CD4-positive, alpha-beta T cell (primary cell): Measurements from ENCODE around the gene COPS8. TPM values are rescaled to one million over a fixed set of nuclear protein-coding genes. Genes with fewer than 3 reads are reported as not detected.

Source experiments
- ATAC-seq: fragments of 200-7000 bp; cut with Tn5 transposase; one replicate; pipeline ENCODE4 v1.10.0; 2022; ENCODE audit warnings: mild to moderate bottlenecking; ENCODE audit not compliant: poor library complexity
- CTCF ChIA-PET: fragments of 350-600 bp; sonication (Branson Sonifier 250); formaldehyde crosslinking; loops from one replicate; lab custom pipeline; 2021; ENCODE audit warnings: antibody characterized with exemption, inconsistent platforms; lab: Charles Lee
- POLR2A ChIA-PET: fragments of 350-600 bp; sonication (Branson Sonifier 250); formaldehyde crosslinking; loops from one replicate; lab custom pipeline; 2021; ENCODE audit warnings: antibody characterized with exemption, inconsistent platforms; lab: Charles Lee
- DNase-seq, 14 experiments: peaks; one replicate each; pipeline ENCODE4 v3.0.0-alpha.2; 2013 to 2020; ENCODE audit warnings: mixed read lengths in 2 of 14
- H3K27ac ChIP-seq, 2 donors: one replicate each; pipeline versions ENCODE4 v1.5.1 to v1.7.0; 2013; ENCODE audit warnings: low read length in 2 of 2, low read depth in 1 of 2, mild to moderate bottlenecking in 1 of 2
- H3K27me3 ChIP-seq, 2 experiments: 1 replicate in 1 of 2; 2 replicates in 1 of 2; pipeline versions ENCODE4 v1.6.1 to v1.7.0; 2013; ENCODE audit warnings: low read length in 2 of 2, control low read depth in 1 of 2, mild to moderate bottlenecking in 1 of 2, moderate library complexity in 1 of 2; ENCODE audit not compliant: insufficient read depth in 2 of 2, control insufficient read depth in 1 of 2
- H3K36me3 ChIP-seq: one replicate; pipeline ENCODE4 v1.6.1; 2013; ENCODE audit warnings: low read length, control low read depth; ENCODE audit not compliant: insufficient read depth
- H3K4me1 ChIP-seq: one replicate; pipeline ENCODE4 v1.6.1; 2013; ENCODE audit warnings: low read length, control low read depth; ENCODE audit not compliant: insufficient read depth
- H3K4me3 ChIP-seq: one replicate; pipeline ENCODE4 v1.5.1; 2013; ENCODE audit warnings: mild to moderate bottlenecking, low read length, moderate library complexity
- H3K9me3 ChIP-seq, 2 experiments: 1 replicate in 1 of 2; 2 replicates in 1 of 2; pipeline versions ENCODE4 v1.6.1 to v1.7.0; 2013; ENCODE audit warnings: low read length in 2 of 2, mild to moderate bottlenecking in 2 of 2, control low read depth in 1 of 2, moderate library complexity in 1 of 2; ENCODE audit not compliant: control insufficient read depth in 1 of 2, insufficient read depth in 1 of 2
- H3K27ac Mint-ChIP-seq: one replicate; pipeline ENCODE4 v1.8.0; 2020; ENCODE audit warnings: mixed read lengths
- H3K27me3 Mint-ChIP-seq: one replicate; pipeline ENCODE4 v1.8.0; 2021; ENCODE audit warnings: mixed read lengths
- H3K36me3 Mint-ChIP-seq: one replicate; pipeline ENCODE4 v1.8.0; 2021; ENCODE audit warnings: low read depth, mixed read lengths
- H3K4me1 Mint-ChIP-seq: one replicate; pipeline ENCODE4 v1.8.0; 2021; ENCODE audit warnings: low read depth, mixed read lengths
- H3K4me3 Mint-ChIP-seq: one replicate; pipeline ENCODE4 v1.8.0; 2020; ENCODE audit warnings: mild to moderate bottlenecking, mixed read lengths
- H3K9me3 Mint-ChIP-seq: one replicate; pipeline ENCODE4 v1.8.0; 2020; ENCODE audit warnings: mixed read lengths
- CTCF ChIP-seq: fragments of 200-600 bp; IDR thresholded peaks from one replicate; pipeline ENCODE4 v1.8.0; 2022; ENCODE audit warnings: antibody characterized with exemption, mild to moderate bottlenecking
- intact Hi-C, 2 experiments: fragments of 100-400 bp; cut with DNase I in 1 of 2; cut with micrococcal nuclease in 1 of 2; formaldehyde crosslinking; loops; one replicate each; pipeline versions ENCODE4 v1.15.1 to v1.9.0; 2023 to 2025; cut with DNase I, micrococcal nuclease
- total RNA-seq, 174 experiments: library from RNA in 2 of 174; stranded (reverse) in 2 of 174; gene quantifications; one replicate each; pipeline ENCODE4 v1.2.3 and lab custom pipeline; 2021 to 2026

Gene COPS8
- total RNA-seq, 2 experiments from 2014 or later = 47.9 to 51.7 TPM

DNA sequence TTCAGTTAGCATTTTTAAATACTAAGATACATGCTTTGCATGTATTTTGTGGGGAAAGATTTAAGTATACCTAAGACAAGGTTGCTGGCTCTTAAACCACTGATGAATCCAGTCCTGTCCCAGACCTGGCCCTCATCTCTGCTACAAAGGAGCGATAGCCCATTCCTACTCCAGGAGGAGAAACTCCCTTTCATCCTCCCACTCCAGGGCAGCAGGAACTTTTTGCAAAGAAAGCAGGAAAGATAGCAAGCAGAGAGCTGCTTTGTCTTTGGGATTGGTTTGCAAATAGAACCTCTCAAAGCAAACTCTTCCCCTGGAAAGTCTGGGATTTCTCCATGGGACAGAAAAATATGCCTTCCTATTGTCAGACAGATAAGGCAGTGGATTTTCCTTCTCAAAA lies 43.6 kb upstream of the COPS8 start:
- Mint-ChIP-seq H3K4me3 (no peak overlapping the region), H3K4me1 (no peaks in the 10 kb centered on the region), H3K27me3 (peaks cover 12% of the 10 kb centered on the region), H3K9me3 (peaks cover under 1% of the 10 kb centered on the region), H3K27ac (no peak overlapping the region), H3K36me3 (no peaks in the 10 kb centered on the region)
- ChIA-PET CTCF (no interaction called here), POLR2A (no interaction called here)
- H3K9me3 ChIP-seq = no peaks in the 10 kb centered on the region
- H3K4me1 ChIP-seq = no peaks in the 10 kb centered on the region
- H3K36me3 ChIP-seq = no peaks in the 10 kb centered on the region
- ATAC-seq (no peak), DNase-seq (no peak)
- intact Hi-C loops = no loop called here
- no peaks in the 10 kb centered on the region for H3K27me3 ChIP-seq
- no peak overlapping the region for H3K4me3 ChIP-seq
- no peak for TF ChIP-seq CTCF
- H3K27ac ChIP-seq = no peak overlapping the region

GRCh38 chr2:237043866-237044265 lies 41.8 kb upstream of the COPS8 start:
- no peak overlapping the region for H3K27ac ChIP-seq
- no peaks in the 10 kb centered on the region for H3K36me3 ChIP-seq
- H3K4me1 Mint-ChIP-seq = no peaks in the 10 kb centered on the region
- H3K4me3 ChIP-seq = no peak overlapping the region
- intact Hi-C loops = no loop called here
- H3K9me3 ChIP-seq = peaks cover 0 to 7% of the 10 kb centered on the region in 2 experiments
- no peak for TF ChIP-seq CTCF
- no peaks in the 10 kb centered on the region for H3K4me1 ChIP-seq
- ChIA-PET POLR2A (no interaction called here), CTCF (no interaction called here)
- H3K27ac Mint-ChIP-seq = no peak overlapping the region
- H3K36me3 Mint-ChIP-seq = no peaks in the 10 kb centered on the region
- H3K27me3 Mint-ChIP-seq = peaks cover 12% of the 10 kb centered on the region
- ATAC-seq (no peak), DNase-seq (no peak)
- no peaks in the 10 kb centered on the region for H3K27me3 ChIP-seq
- peaks cover 7% of the 10 kb centered on the region for H3K9me3 Mint-ChIP-seq
- no peak overlapping the region for H3K4me3 Mint-ChIP-seq

DNA sequence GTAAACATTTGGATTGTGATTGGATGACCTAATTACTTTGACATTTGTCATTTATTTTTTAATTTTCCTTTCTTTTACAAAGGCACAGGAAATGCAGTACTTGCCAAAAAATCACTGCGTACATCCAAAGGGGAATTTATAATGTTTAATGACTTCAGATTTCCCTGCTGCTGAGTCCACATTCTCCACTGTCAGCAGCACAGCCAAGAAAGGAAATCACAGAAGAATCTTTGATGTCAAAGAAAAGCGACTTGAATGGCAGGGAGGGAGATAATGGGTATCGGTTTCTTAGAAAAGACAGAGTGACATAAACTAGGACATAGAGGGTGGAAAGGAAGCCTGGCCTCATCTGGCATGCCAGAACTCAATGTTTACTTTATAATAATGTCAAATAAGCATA lies 41.4 kb upstream of the COPS8 start:
- H3K36me3 ChIP-seq = no peaks in the 10 kb centered on the region
- TF ChIP-seq CTCF = no peak
- H3K4me3 Mint-ChIP-seq = no peak overlapping the region
- no peak for DNase-seq
- H3K9me3 Mint-ChIP-seq = peaks cover 7% of the 10 kb centered on the region
- no peaks in the 10 kb centered on the region for H3K4me1 ChIP-seq
- no peaks in the 10 kb centered on the region for H3K4me1 Mint-ChIP-seq
- no peak overlapping the region for H3K27ac ChIP-seq
- no peak for ATAC-seq
- no peak overlapping the region for H3K4me3 ChIP-seq
- no peak overlapping the region for H3K27ac Mint-ChIP-seq
- H3K36me3 Mint-ChIP-seq = no peaks in the 10 kb centered on the region
- ChIA-PET POLR2A (no interaction called here), CTCF (no interaction called here)
- H3K9me3 ChIP-seq = peaks cover 0 to 11% of the 10 kb centered on the region in 2 experiments
- H3K27me3 Mint-ChIP-seq = peaks cover 12% of the 10 kb centered on the region
- intact Hi-C loops = no loop called here
- H3K27me3 ChIP-seq = no peaks in the 10 kb centered on the region
